Stimulated activated naive CD8-positive, alpha-beta T cell treated with anti-CD3 and anti-CD28 coated beads, Interleukin-15, Interleukin-2, amounts not matched to agents 100 U/mL and 50 U/mL, for 24 hours (primary cell): ENCODE results near the gene DOP1B.
"Not testable (repeated sequence)": the region's sequence is repeated elsewhere in the genome, so short reads cannot be mapped to it uniquely, and the experiment has no call there.

ENCODE experiments used
- ATAC-seq: fragments of 150-1000 bp; cut with Tn5 transposase; one replicate; pipeline ENCODE4 v1.10.0; 2021
- DNase-seq: peaks from one replicate; pipeline ENCODE4 v3.0.0; 2021

The DOP1B gene

GRCh38 chr21:36139791-36140190, 16.8 kb upstream of the DOP1B start:
- not testable (repeated sequence) for ATAC-seq, DNase-seq

- ATAC-seq (peak; percentile 99), DNase-seq (peak; percentile 85)
These were observed 15.1 kb upstream of the DOP1B start for GRCh38 chr21:36141513-36141925.

GRCh38 chr21:36144233-36144632, 12.4 kb upstream of the DOP1B start:
- ATAC-seq, DNase-seq: not testable (repeated sequence)

- ATAC-seq (no peak), DNase-seq (no peak)
These were observed 11.4 kb upstream of the DOP1B start for GRCh38 chr21:36145259-36145658.

GRCh38 chr21:36147911-36148310, 8.7 kb upstream of the DOP1B start:
- DNase-seq (no peak), ATAC-seq (no peak)

GRCh38 chr21:36148886-36149285, 7.7 kb upstream of the DOP1B start:
- ATAC-seq: no peak
- no peak for DNase-seq

- ATAC-seq: peak; percentile 28
- DNase-seq: no peak
These were observed 6.6 kb upstream of the DOP1B start for GRCh38 chr21:36149788-36150711.

- no peak for ATAC-seq
- no peak for DNase-seq
These were observed 853 bp upstream of the DOP1B start for GRCh38 chr21:36155603-36156338.

- peak; percentile 100 for DNase-seq
- peak; percentile 92 for ATAC-seq
These were observed 247 bp upstream of the DOP1B start for GRCh38 chr21:36156339-36156814.

- ATAC-seq (no peak), DNase-seq (no peak)
These were observed 2.8 kb downstream of the DOP1B start for GRCh38 chr21:36159356-36159921.

GRCh38 chr21:36160850-36161178, 4.2 kb downstream of the DOP1B start:
- ATAC-seq (no peak), DNase-seq (no peak)

- no peak for DNase-seq
- ATAC-seq: no peak
These were observed 6.0 kb downstream of the DOP1B start for GRCh38 chr21:36162631-36163030.

- no peak for DNase-seq
- no peak for ATAC-seq
These were observed 7.4 kb downstream of the DOP1B start for GRCh38 chr21:36163750-36164741.

- no peak for ATAC-seq
- DNase-seq: no peak
These were observed 8.7 kb downstream of the DOP1B start for GRCh38 chr21:36165356-36165755.

GRCh38 chr21:36166705-36167104, 10.1 kb downstream of the DOP1B start:
- ATAC-seq (no peak), DNase-seq (no peak)

GRCh38 chr21:36167541-36167940, 10.9 kb downstream of the DOP1B start:
- ATAC-seq: no peak
- DNase-seq: no peak

GRCh38 chr21:36169470-36170128, 13.0 kb downstream of the DOP1B start:
- ATAC-seq (no peak), DNase-seq (no peak)

- DNase-seq (no peak), ATAC-seq (no peak)
These were observed 14.2 kb downstream of the DOP1B start for GRCh38 chr21:36170823-36171222.

- DNase-seq (no peak), ATAC-seq (no peak)
These were observed 14.7 kb downstream of the DOP1B start for GRCh38 chr21:36171336-36171735.

- DNase-seq (no peak), ATAC-seq (no peak)
These were observed 15.2 kb downstream of the DOP1B start for GRCh38 chr21:36171741-36172331.

GRCh38 chr21:36174780-36175179, 18.2 kb downstream of the DOP1B start:
- ATAC-seq: no peak
- no peak for DNase-seq
